Nephron progenitor cell (in vitro differentiated cells): ENCODE data around the gene UBE2V1.
"Not testable (repeated sequence)": the region's sequence is repeated elsewhere in the genome, so short reads cannot be mapped to it uniquely, and the experiment has no call there.

Source experiments
- DNase-seq: peaks from one replicate; pipeline ENCODE4 v3.0.0; 2021
- H3K27ac Mint-ChIP-seq: 2 replicates; pipeline ENCODE4 v1.8.0; 2021; ENCODE audit warnings: mild to moderate bottlenecking, moderate library complexity, mixed read lengths
- H3K27me3 Mint-ChIP-seq: 2 replicates; pipeline ENCODE4 v1.8.0; 2021; ENCODE audit warnings: mild to moderate bottlenecking, low read depth, mixed read lengths; ENCODE audit not compliant: poor library complexity
- H3K36me3 Mint-ChIP-seq: 2 replicates; pipeline ENCODE4 v1.8.0; 2021; ENCODE audit warnings: low read depth, mixed read lengths
- H3K4me1 Mint-ChIP-seq: 2 replicates; pipeline ENCODE4 v1.8.0; 2021; ENCODE audit warnings: mixed read lengths
- H3K4me3 Mint-ChIP-seq: 2 replicates; pipeline ENCODE4 v1.8.0; 2021; ENCODE audit warnings: mild to moderate bottlenecking, moderate library complexity, mixed read lengths
- H3K9me3 Mint-ChIP-seq: 2 replicates; pipeline ENCODE4 v1.8.0; 2021; ENCODE audit warnings: mild to moderate bottlenecking, moderate library complexity, mixed read lengths
- CTCF ChIP-seq: fragments of 200-600 bp; sonication (generic); IDR thresholded peaks from 2 replicates; pipeline ENCODE4 v1.5.0; 2021; ENCODE audit warnings: antibody characterized with exemption

UBE2V1 gene

GRCh38 chr20:50112512-50113419 lies at the start of gene UBE2V1:
Gene UBE2V1, minus strand, starts transcription at chr20:50113150. Its CDS starts 22 bp downstream, at chr20:50113128.
- DNase-seq = peak; percentile 88
- no peak for TF ChIP-seq CTCF
- H3K4me3 Mint-ChIP-seq = peak within 1 kb of the TSS; percentile 95
- H3K27me3 Mint-ChIP-seq = no peaks in the 10 kb centered on the region
- H3K9me3 Mint-ChIP-seq = no peaks in the 10 kb centered on the region
- H3K27ac Mint-ChIP-seq = peak within 1 kb of the TSS; percentile 99
- H3K4me1 Mint-ChIP-seq = peaks cover 80% of the 10 kb centered on the region
- peaks cover 22% of the 10 kb centered on the region for H3K36me3 Mint-ChIP-seq

- Mint-ChIP-seq H3K4me1 (peaks cover 27% of the 10 kb centered on the region), H3K27me3 (peaks cover 12% of the 10 kb centered on the region)
- DNase-seq, H3K4me3 Mint-ChIP-seq, H3K36me3 Mint-ChIP-seq, H3K9me3 Mint-ChIP-seq, H3K27ac Mint-ChIP-seq: not testable (repeated sequence)
Observed at GRCh38 chr20:50161494-50161893, 48.5 kb upstream of the UBE2V1 start.

- peak; percentile 88 for DNase-seq
- TF ChIP-seq CTCF = no peak
- peaks cover 4% of the 10 kb centered on the region for H3K36me3 Mint-ChIP-seq
- H3K4me3 Mint-ChIP-seq = peak within 1 kb of the TSS; percentile 91
- H3K27me3 Mint-ChIP-seq = peaks cover 13% of the 10 kb centered on the region
- H3K9me3 Mint-ChIP-seq = no peaks in the 10 kb centered on the region
- H3K27ac Mint-ChIP-seq = peak within 1 kb of the TSS; percentile 72
- H3K4me1 Mint-ChIP-seq = peaks cover 41% of the 10 kb centered on the region
Observed at GRCh38 chr20:50153500-50154377, 40.8 kb upstream of the UBE2V1 start, which contains the start of gene PEDS1. Gene PEDS1, minus strand, starts transcription at chr20:50153723. Its CDS starts 86 bp downstream, at chr20:50153637.

- H3K4me3 Mint-ChIP-seq = peak overlapping the region; percentile 91
- no peak for TF ChIP-seq CTCF
- H3K4me1 Mint-ChIP-seq = peaks cover 41% of the 10 kb centered on the region
- H3K36me3 Mint-ChIP-seq = peaks cover 4% of the 10 kb centered on the region
- peaks cover 12% of the 10 kb centered on the region for H3K27me3 Mint-ChIP-seq
- DNase-seq = no peak
- H3K27ac Mint-ChIP-seq = no peak overlapping the region
- no peaks in the 10 kb centered on the region for H3K9me3 Mint-ChIP-seq
Observed at GRCh38 chr20:50153153-50153499, 40.2 kb upstream of the UBE2V1 start.

- Mint-ChIP-seq H3K27me3 (peaks cover 12% of the 10 kb centered on the region), H3K36me3 (peaks cover 4% of the 10 kb centered on the region), H3K9me3 (no peaks in the 10 kb centered on the region), H3K4me3 (peak overlapping the region; percentile 91), H3K4me1 (peaks cover 43% of the 10 kb centered on the region), H3K27ac (peak overlapping the region; percentile 72)
- DNase-seq = no peak
- TF ChIP-seq CTCF = no peak
Observed at GRCh38 chr20:50152394-50153152, 39.6 kb upstream of the UBE2V1 start.
